ENCODE data around the gene TLX2. TPM values are rescaled to one million over a fixed set of nuclear protein-coding genes. Genes with fewer than 3 reads are reported as not detected.
A peak's percentile ranks its signal among the peaks of the same experiment; 100 is the strongest.

Gene TLX2
- total and polyA plus RNA-seq, 7 donors: not detected

GRCh38 chr2:74495440-74495839 is 18.8 kb upstream of the TLX2 start:
- intact Hi-C loops (cut with DNase I): no loop called here
- Histone ChIP-seq H3K4me1 (peaks cover 23% of the 10 kb centered on the region), H3K27me3 (ENCODE audit: insufficient read depth in 3 of 3, low read length in 2 of 3) (peaks cover 0 to 37% (median 26%) of the 10 kb centered on the region in 3 donors), H3K36me3 (ENCODE audit: insufficient read depth in 1 of 2, low read depth in 1 of 2) (peaks cover 12 to 41% of the 10 kb centered on the region in 2 donors), H3K4me3 (no peak overlapping the region), H3K27ac (no peak overlapping the region), H3K9me3 (no peaks in the 10 kb centered on the region)
- TF ChIP-seq CTCF (IDR thresholded peaks at IDR 0.05): no peak
- 70 to 80% (median 73%) methylated on average over 1 of the region's 1 CpG for WGBS, 3 donors
- no peak for ATAC-seq
- no peak for DNase-seq

GRCh38 chr2:74496997-74497776 is 17.1 kb upstream of the TLX2 start:
- no peak for TF ChIP-seq CTCF (IDR thresholded peaks at IDR 0.05)
- H3K4me1 ChIP-seq: peaks cover 23% of the 10 kb centered on the region

GRCh38 chr2:74497777-74498499 is 16.3 kb upstream of the TLX2 start:
- DNase-seq (no peak), ATAC-seq (peak; percentile 15 to 47 (median 30))
- peaks cover 3 to 16% of the 10 kb centered on the region in 2 donors for H3K36me3 ChIP-seq (ENCODE audit: insufficient read depth in 1 of 2, low read depth in 1 of 2)
- intact Hi-C loops (cut with DNase I): no loop called here
- TF ChIP-seq CTCF (IDR thresholded peaks at IDR 0.05): no peak
- 1 to 3% (median 2%) methylated on average over 58 to 61 of the region's 61 CpGs for WGBS, 3 donors
- H3K9me3 ChIP-seq: no peaks in the 10 kb centered on the region
- peak overlapping the region; percentile 59 for H3K4me3 ChIP-seq
- peaks cover 23% of the 10 kb centered on the region for H3K4me1 ChIP-seq
- peaks cover 0 to 58% (median 32%) of the 10 kb centered on the region in 3 donors for H3K27me3 ChIP-seq (ENCODE audit: insufficient read depth in 3 of 3, low read length in 2 of 3)
- H3K27ac ChIP-seq: no peak overlapping the region

More at GRCh38 chr2:74496997-74497776, 17.1 kb upstream of the TLX2 start:
- peaks cover 0 to 51% (median 30%) of the 10 kb centered on the region in 3 donors for H3K27me3 ChIP-seq (ENCODE audit: insufficient read depth in 3 of 3, low read length in 2 of 3)
- peak overlapping the region; percentile 59 for H3K4me3 ChIP-seq
- 38 to 42% (median 38%) methylated on average over 19 of the region's 19 CpGs for WGBS, 3 donors
- DNase-seq (no peak), ATAC-seq (no peak)
- H3K27ac ChIP-seq: no peak overlapping the region
- intact Hi-C loops (cut with DNase I): no loop called here
- H3K36me3 ChIP-seq (ENCODE audit: insufficient read depth in 1 of 2, low read depth in 1 of 2): peaks cover 3 to 24% of the 10 kb centered on the region in 2 donors
- H3K9me3 ChIP-seq: no peaks in the 10 kb centered on the region

- H3K4me3 ChIP-seq: peak overlapping the region; percentile 59
Observed at GRCh38 chr2:74498500-74499266, 15.6 kb upstream of the TLX2 start.

More at GRCh38 chr2:74498500-74499266, 15.6 kb upstream of the TLX2 start:
- Histone ChIP-seq H3K4me1 (peaks cover 23% of the 10 kb centered on the region), H3K27me3 (ENCODE audit: insufficient read depth in 3 of 3, low read length in 2 of 3) (peaks cover 0 to 66% (median 32%) of the 10 kb centered on the region in 3 donors), H3K36me3 (ENCODE audit: insufficient read depth in 1 of 2, low read depth in 1 of 2) (peaks cover 3 to 9% of the 10 kb centered on the region in 2 donors), H3K9me3 (no peaks in the 10 kb centered on the region), H3K27ac (no peak overlapping the region)
- TF ChIP-seq CTCF (IDR thresholded peaks at IDR 0.05): no peak
- ATAC-seq (peak in 3 of 4 donors; percentile 26 to 35 (median 28)), DNase-seq (no peak)
- 1 to 3% (median 2%) methylated on average over 41 of the region's 41 CpGs for WGBS, 3 donors
- intact Hi-C loops (cut with DNase I): no loop called here

Measured in psoas muscle (tissue), 8 donors.